ENCODE results near the gene GRK5. TPM values are rescaled to one million over a fixed set of nuclear protein-coding genes. Genes with fewer than 3 reads are reported as not detected.

GRK5 gene
- total RNA-seq, 1 experiment from 2014 or later = 1.2 TPM

- no peak overlapping the region for H2BK5ac ChIP-seq (ENCODE audit: insufficient read length, low read length)
- H2BK15ac ChIP-seq (ENCODE audit: low read depth, low read length) = no peak overlapping the region
- no peak overlapping the region for H3K14ac ChIP-seq (ENCODE audit: insufficient read depth, low read length)
- whole genome bisulfite sequencing (ENCODE audit: extremely low coverage, insufficient read length, low lambda C conversion rate) = no CpG with 5 or more reads among the region's 10 CpGs
- no peak overlapping the region for H4K8ac ChIP-seq (replicated peaks; ENCODE audit: insufficient read length, low read depth, low read length)
- H3K23ac ChIP-seq (ENCODE audit: insufficient read length, low read depth, low read length) = no peak overlapping the region
- no peak overlapping the region for H3T11ph ChIP-seq (ENCODE audit: low read length)
- H3K9ac ChIP-seq (ENCODE audit: extremely low read depth, insufficient read length, low read length) = no peak overlapping the region
- Mint-ChIP-seq H3K27me3 (ENCODE audit: low read depth) (peaks cover 2% of the 10 kb centered on the region), H3K4me3 (no peak overlapping the region), H3K4me1 (0 out of 4 replicates have a peak, but pooled peaks cover 0 to 3% of the 10 kb centered on the region in 2 experiments), H3K9me3 (peaks cover 0 to 2% of the 10 kb centered on the region in 2 experiments; a peak in 2 of 5 replicates), H3K36me3 (ENCODE audit: insufficient read depth in 1 of 3, low read depth in 3 of 3) (no peaks in the 10 kb centered on the region), H3K27ac (no peak overlapping the region)
- H3K56ac ChIP-seq (ENCODE audit: insufficient read length, low read depth, low read length) = no peak overlapping the region
- no peak overlapping the region for H3K27ac ChIP-seq (ENCODE audit: insufficient read length, low read depth, low read length)
- no peak overlapping the region for H2BK12ac ChIP-seq (ENCODE audit: insufficient read length, low read depth, low read length)
- no peak overlapping the region for H4K5ac ChIP-seq (ENCODE audit: insufficient read length, low read depth, low read length)
- no peaks in the 10 kb centered on the region for H3K79me1 ChIP-seq (ENCODE audit: insufficient read depth, low read depth, low read length, poor library complexity, severe bottlenecking)
- no peak overlapping the region for H2BK20ac ChIP-seq (ENCODE audit: low read depth, low read length, poor library complexity, severe bottlenecking)
- no peak overlapping the region for H3K4ac ChIP-seq (ENCODE audit: low read depth, low read length)
- H2AFZ ChIP-seq (ENCODE audit: low read length) = no peak overlapping the region
- H3K4me1 ChIP-seq (ENCODE audit: insufficient read depth, low read length) = no peaks in the 10 kb centered on the region
- H3K23me2 ChIP-seq (ENCODE audit: insufficient read length, low read depth, low read length, poor library complexity, severe bottlenecking) = no peaks in the 10 kb centered on the region
- no peak overlapping the region for H2BK120ac ChIP-seq (ENCODE audit: low read depth, low read length, poor library complexity, severe bottlenecking)
- H3K4me2 ChIP-seq (ENCODE audit: insufficient read depth, insufficient read length, low read length) = no peak overlapping the region
- H4K20me1 ChIP-seq (ENCODE audit: control insufficient read depth, insufficient read depth, insufficient read length) = peaks cover 2% of the 10 kb centered on the region
- no peaks in the 10 kb centered on the region for H3K79me2 ChIP-seq (ENCODE audit: insufficient read depth, low read length)
- H3K18ac ChIP-seq (ENCODE audit: insufficient read length, low read depth, low read length) = no peak overlapping the region
- H3K27me3 ChIP-seq (ENCODE audit: insufficient read depth, low read length) = no peaks in the 10 kb centered on the region
- no peak overlapping the region for H4K91ac ChIP-seq (ENCODE audit: insufficient read length, low read depth, low read length)
- no peak for DNase-seq
- no peak overlapping the region for H2AK5ac ChIP-seq (ENCODE audit: insufficient read length, low read length)
- H3K9me3 ChIP-seq (ENCODE audit: control insufficient read depth, low read depth, low read length) = no peaks in the 10 kb centered on the region
- no peak for TF ChIP-seq CTCF (conservative IDR thresholded peaks at IDR 0.05)
Measured at GRCh38 chr10:119396008-119396708, 188.8 kb downstream of the GRK5 start.

Data from H9 (cell line).